ENCODE results near the gene NPIPA5. TPM values are rescaled to one million over a fixed set of nuclear protein-coding genes. Genes with fewer than 3 reads are reported as not detected.

Gene NPIPA5
- total and polyA plus RNA-seq, 2 donors (not counting 1 experiment from before 2014, with no cell fraction given), result 21.0 TPM; not detected in 1

GRCh38 chr16:15418206-15418605 is 40.1 kb upstream of the NPIPA5 start:
- H3K27me3 ChIP-seq (replicated peaks in 1 of 4; ENCODE audit: control extremely low read depth in 1 of 4, control insufficient read depth in 3 of 4, insufficient read depth in 4 of 4, low read length in 3 of 4), result no peaks in the 10 kb centered on the region
- WGBS (ENCODE audit: insufficient coverage), result 85% methylated on average over 2 of the region's 3 CpGs
- DNase-seq (no peak), ATAC-seq (ENCODE audit: low read depth) (no peak)
- no peak overlapping the region for H3K4me3 ChIP-seq (ENCODE audit: control extremely low read depth in 1 of 5, extremely low read depth in 1 of 5, insufficient read depth in 1 of 5, low read depth in 2 of 5, low read length in 4 of 5)
- H3K27ac Mint-ChIP-seq, result no peak overlapping the region
- no peak overlapping the region for H3K27ac ChIP-seq (ENCODE audit: low read length in 2 of 2)
- H4K20me1 ChIP-seq (ENCODE audit: control insufficient read depth, insufficient read depth, low read length, poor library complexity, severe bottlenecking), result no peaks in the 10 kb centered on the region
- TF ChIP-seq, protein P1, sequence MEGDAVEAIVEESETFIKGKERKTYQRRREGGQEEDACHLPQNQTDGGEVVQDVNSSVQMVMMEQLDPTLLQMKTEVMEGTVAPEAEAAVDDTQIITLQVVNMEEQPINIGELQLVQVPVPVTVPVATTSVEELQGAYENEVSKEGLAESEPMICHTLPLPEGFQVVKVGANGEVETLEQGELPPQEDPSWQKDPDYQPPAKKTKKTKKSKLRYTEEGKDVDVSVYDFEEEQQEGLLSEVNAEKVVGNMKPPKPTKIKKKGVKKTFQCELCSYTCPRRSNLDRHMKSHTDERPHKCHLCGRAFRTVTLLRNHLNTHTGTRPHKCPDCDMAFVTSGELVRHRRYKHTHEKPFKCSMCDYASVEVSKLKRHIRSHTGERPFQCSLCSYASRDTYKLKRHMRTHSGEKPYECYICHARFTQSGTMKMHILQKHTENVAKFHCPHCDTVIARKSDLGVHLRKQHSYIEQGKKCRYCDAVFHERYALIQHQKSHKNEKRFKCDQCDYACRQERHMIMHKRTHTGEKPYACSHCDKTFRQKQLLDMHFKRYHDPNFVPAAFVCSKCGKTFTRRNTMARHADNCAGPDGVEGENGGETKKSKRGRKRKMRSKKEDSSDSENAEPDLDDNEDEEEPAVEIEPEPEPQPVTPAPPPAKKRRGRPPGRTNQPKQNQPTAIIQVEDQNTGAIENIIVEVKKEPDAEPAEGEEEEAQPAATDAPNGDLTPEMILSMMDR (IDR thresholded peaks at IDR 0.05), result no peak
- TF ChIP-seq EZH2 (IDR thresholded peaks at IDR 0.05; ENCODE audit: borderline replicate concordance, insufficient read depth, low read depth, low read length, poor library complexity, severe bottlenecking), result no peak
- no peak overlapping the region for H3K4me3 Mint-ChIP-seq
- no peak overlapping the region for H2AFZ ChIP-seq (ENCODE audit: insufficient read depth, low read depth, low read length, poor library complexity, severe bottlenecking)
- H3K79me2 ChIP-seq (ENCODE audit: control insufficient read depth, insufficient read depth, low read length), result no peaks in the 10 kb centered on the region
- POLR2A ChIA-PET, result no interaction called here
- no peaks in the 10 kb centered on the region for H3K4me1 ChIP-seq (ENCODE audit: control insufficient read depth in 2 of 2, insufficient read depth in 2 of 2, low read length in 2 of 2)
- no peaks in the 10 kb centered on the region for H3K9me3 ChIP-seq (ENCODE audit: control extremely low read depth in 1 of 3, control insufficient read depth in 2 of 3, insufficient read depth in 1 of 3, low read length in 2 of 3)
- H3K4me1 Mint-ChIP-seq, result no peaks in the 10 kb centered on the region
- CTCF ChIA-PET, result interaction anchor here (0.9 kb wide), 1 partner anchor 12 kb away, joined by 3 read pairs; no protein-coding TSS in a partner anchor
- H3K4me2 ChIP-seq (replicated peaks; ENCODE audit: low read depth, low read length, poor library complexity, severe bottlenecking), result no peak overlapping the region
- H3K36me3 ChIP-seq (replicated peaks in 1 of 2; ENCODE audit: control extremely low read depth in 1 of 2, control insufficient read depth in 1 of 2, extremely low read depth in 1 of 2, insufficient read depth in 2 of 2, low read length in 1 of 2), result no peaks in the 10 kb centered on the region
- no peaks in the 10 kb centered on the region for H3K9me3 Mint-ChIP-seq (ENCODE audit: insufficient read depth)
- H3K9ac ChIP-seq (ENCODE audit: low read length), result no peak overlapping the region
- intact Hi-C loops (cut with micrococcal nuclease), result no loop called here
- H3K27me3 Mint-ChIP-seq, result peaks cover 8% of the 10 kb centered on the region

DNA sequence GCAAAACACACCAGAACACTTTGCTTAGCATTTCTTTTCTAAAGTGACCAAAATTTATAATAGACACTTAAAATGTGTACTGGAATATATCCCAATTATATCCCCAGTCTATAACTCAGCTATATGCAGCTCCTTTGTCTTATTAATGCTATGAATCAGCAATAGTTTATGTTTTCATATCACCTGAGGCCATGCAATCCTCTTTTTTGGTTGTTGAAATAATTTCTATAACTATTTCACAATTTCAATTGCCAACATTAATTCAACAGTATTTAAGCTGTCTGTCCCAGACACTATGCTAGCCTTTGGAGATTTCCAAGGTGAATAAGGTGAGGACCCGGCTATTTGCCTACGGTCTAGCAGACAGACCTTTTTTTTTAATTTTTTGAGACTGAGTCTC is 39.1 kb upstream of the NPIPA5 start:
- Mint-ChIP-seq H3K27ac (no peak overlapping the region), H3K4me1 (no peaks in the 10 kb centered on the region), H3K9me3 (ENCODE audit: insufficient read depth) (no peaks in the 10 kb centered on the region), H3K27me3 (peaks cover 3% of the 10 kb centered on the region), H3K4me3 (no peak overlapping the region)
- Histone ChIP-seq H4K20me1 (ENCODE audit: control insufficient read depth, insufficient read depth, low read length, poor library complexity, severe bottlenecking) (no peaks in the 10 kb centered on the region), H3K4me1 (ENCODE audit: control insufficient read depth in 2 of 2, insufficient read depth in 2 of 2, low read length in 2 of 2) (no peaks in the 10 kb centered on the region), H3K79me2 (ENCODE audit: control insufficient read depth, insufficient read depth, low read length) (no peaks in the 10 kb centered on the region), H2AFZ (ENCODE audit: insufficient read depth, low read depth, low read length, poor library complexity, severe bottlenecking) (no peak overlapping the region), H3K27me3 (replicated peaks in 1 of 4; ENCODE audit: control extremely low read depth in 1 of 4, control insufficient read depth in 3 of 4, insufficient read depth in 4 of 4, low read length in 3 of 4) (no peaks in the 10 kb centered on the region), H3K27ac (ENCODE audit: low read length in 2 of 2) (no peak overlapping the region), H3K36me3 (replicated peaks in 1 of 2; ENCODE audit: control extremely low read depth in 1 of 2, control insufficient read depth in 1 of 2, extremely low read depth in 1 of 2, insufficient read depth in 2 of 2, low read length in 1 of 2) (no peaks in the 10 kb centered on the region), H3K4me3 (ENCODE audit: control extremely low read depth in 1 of 5, extremely low read depth in 1 of 5, insufficient read depth in 1 of 5, low read depth in 2 of 5, low read length in 4 of 5) (no peak overlapping the region), H3K9ac (ENCODE audit: low read length) (no peak overlapping the region), H3K4me2 (replicated peaks; ENCODE audit: low read depth, low read length, poor library complexity, severe bottlenecking) (no peak overlapping the region), H3K9me3 (ENCODE audit: control extremely low read depth in 1 of 3, control insufficient read depth in 2 of 3, insufficient read depth in 1 of 3, low read length in 2 of 3) (no peaks in the 10 kb centered on the region)
- TF ChIP-seq EZH2 (IDR thresholded peaks at IDR 0.05; ENCODE audit: borderline replicate concordance, insufficient read depth, low read depth, low read length, poor library complexity, severe bottlenecking), result no peak
- TF ChIP-seq, protein P1 (IDR thresholded peaks at IDR 0.05), result no peak
- DNase-seq, result no peak
- ChIA-PET POLR2A (no interaction called here), CTCF (interaction anchor here (0.9 kb wide), 1 partner anchor 13 kb away, joined by 3 read pairs; no protein-coding TSS in a partner anchor)
- WGBS (ENCODE audit: insufficient coverage), result 97% methylated on average over 2 of the region's 2 CpGs
- intact Hi-C loops (cut with micrococcal nuclease), result no loop called here
- ATAC-seq (ENCODE audit: low read depth), result no peak

All from B cell (primary cell).